HG02884 (cell line): ENCODE results near the gene CCDC88A.
"Not testable (repeated sequence)": the region's sequence is repeated elsewhere in the genome, so short reads cannot be mapped to it uniquely, and the experiment has no call there.

ENCODE experiments used
- ATAC-seq: cut with Tn5 transposase; IDR thresholded peaks from one replicate; pipeline ENCODE4 v1.9.1; 2021; ENCODE audit warnings: mild to moderate bottlenecking, moderate library complexity; ENCODE audit not compliant: unreplicated experiment

The CCDC88A gene

DNA sequence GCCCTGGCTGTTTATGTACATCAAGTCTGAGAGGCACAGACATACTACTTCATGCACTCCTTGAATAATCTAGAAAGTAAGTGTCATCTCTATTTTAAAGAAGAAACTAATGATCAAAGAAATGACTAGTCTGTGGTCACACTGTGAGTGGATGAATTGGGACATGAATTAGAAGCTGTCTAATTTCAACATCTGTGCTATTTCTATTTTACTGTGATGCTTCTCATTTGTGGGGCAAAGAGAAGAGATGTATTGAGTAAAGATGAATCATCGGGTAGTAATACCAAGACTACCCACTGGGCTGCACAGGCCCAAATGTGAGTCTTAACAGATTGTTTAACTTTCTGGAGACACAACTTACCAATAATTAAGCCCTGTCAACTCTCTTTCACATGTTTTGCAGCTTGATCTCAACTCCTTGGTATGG, 108.2 kb downstream of the CCDC88A start:
- ATAC-seq: peak; percentile 93

DNA sequence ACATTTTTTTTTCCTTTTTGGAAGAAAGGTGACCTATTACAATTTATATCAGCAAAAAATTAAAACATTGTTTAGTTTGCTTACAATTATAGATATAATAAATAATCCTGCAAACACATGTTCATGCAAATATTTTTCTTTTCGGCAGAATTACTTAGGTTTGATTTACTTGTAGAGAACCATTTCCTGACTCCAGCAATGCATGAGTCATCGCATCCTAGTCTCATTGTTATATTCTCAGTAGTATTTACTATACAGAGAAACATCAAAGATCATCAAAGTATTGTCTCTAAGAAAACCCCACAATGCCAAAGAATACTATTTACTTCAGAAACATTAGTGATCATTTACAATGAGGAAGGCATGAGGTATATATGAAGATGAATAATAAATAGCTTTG, 110.2 kb downstream of the CCDC88A start:
- no peak for ATAC-seq

DNA sequence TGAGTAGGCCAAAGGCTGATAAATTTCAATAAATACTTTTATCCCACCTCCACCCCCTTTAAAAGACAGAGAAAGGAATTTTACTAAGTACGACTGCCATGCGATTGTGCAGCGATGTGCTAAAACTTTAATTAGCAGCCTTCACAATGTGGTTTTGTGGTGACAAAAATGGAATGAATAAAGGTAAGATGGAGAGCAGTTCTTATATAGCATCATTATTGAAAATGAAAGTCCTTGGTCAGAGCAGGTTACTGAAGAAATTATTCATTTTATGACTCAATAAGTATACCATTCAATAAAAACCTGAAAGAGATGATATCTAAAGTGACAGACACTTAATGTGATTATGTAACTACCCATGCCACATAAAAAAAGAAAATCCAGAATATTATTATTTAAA, 117.4 kb downstream of the CCDC88A start:
- peak; percentile 91 for ATAC-seq

DNA sequence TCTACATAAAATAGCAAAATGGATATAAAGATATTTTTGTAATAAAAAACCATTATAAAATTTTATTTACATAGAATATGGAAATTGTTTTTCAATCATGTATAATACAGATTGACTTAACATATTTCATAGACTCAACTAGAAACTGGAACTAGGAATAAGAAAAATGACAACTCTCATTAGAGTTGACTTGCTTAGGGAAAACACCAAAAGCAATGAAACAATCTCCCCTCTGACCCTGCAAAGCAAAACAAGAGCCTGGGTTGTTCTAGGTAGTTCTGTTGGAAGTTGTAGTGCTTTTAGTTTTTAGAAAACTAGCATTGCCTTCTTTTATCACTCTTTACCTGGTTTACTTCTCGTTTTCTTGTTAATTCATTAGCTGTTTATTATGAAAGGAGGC, 118.4 kb downstream of the CCDC88A start:
- no peak for ATAC-seq

DNA sequence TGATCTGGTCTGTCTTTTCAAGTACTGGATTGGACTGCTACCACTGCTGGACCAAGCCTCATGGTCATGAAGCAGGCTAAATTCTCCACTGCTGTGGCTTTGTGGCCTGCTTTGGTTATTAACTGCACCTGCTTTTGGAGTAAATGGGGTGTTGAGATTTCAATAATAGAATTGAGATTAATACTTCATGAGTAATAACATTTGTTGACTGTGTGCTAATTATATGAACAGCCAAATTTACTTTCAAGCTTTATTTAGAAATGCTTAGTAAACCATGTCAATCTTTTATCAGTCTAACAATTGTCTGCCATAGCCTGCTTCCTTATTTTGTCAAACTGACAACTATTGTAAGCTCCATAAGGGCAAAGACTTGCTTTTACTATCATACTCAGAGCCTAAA, 123.3 kb downstream of the CCDC88A start:
- peak; percentile 59 for ATAC-seq

DNA sequence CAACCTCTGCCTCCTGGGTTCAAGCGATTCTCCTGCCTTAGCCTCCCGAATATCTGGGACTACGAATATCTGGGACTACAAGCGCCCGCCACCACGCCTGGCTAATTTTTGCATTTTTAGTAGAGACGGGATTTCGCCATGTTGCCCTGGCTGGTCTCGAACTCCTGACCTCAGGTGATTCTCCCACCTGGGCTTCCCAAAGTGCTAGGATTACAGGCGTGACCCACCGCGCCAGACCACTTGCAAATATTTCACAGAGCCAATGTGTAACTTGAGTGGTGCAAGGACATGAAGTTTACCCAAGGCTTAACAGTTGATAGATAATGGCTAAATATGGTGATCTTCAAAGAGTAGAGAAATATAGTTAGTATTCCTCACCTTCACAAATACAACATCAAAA, 136.6 kb downstream of the CCDC88A start:
- no peak for ATAC-seq

DNA sequence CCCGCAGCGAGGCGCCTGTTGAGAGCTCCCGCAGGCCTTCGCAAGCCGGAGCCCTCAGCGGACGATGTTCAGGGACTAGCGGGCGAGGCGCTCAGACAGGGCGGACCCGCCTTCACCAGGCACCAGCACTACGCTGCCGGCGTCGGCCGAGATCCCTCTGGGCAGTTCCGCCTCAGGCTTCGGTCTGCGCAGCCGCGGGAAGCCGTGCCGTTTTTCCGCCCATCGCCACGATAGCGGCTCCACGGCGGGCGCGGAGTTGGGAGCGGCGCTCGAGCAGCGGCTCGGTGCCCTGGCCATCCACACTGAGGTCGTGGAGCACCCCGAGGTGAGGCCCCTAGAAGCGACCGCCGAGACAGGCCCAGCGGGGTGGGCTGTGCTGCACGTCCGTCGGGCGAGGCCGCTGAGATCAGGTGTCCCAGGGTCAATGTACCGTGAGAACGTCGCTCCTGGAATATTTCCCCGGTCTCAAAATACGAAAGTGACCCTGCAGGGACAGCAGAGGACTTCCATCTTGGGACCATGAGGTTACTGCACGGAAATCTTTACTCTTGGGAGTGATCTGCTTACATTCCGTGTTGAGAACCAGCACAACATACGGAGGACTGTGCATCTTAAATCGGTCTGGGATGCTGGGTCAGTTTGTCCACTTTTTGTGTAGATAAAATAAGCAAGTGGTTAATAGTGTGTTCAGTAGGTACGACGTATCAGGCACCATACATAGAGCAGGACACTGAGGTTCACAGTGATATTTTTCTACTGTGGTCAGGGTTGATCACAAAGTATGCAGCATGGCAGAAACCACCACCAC, 137.3 kb downstream of the CCDC88A start:
- peak; percentile 98 for ATAC-seq

DNA sequence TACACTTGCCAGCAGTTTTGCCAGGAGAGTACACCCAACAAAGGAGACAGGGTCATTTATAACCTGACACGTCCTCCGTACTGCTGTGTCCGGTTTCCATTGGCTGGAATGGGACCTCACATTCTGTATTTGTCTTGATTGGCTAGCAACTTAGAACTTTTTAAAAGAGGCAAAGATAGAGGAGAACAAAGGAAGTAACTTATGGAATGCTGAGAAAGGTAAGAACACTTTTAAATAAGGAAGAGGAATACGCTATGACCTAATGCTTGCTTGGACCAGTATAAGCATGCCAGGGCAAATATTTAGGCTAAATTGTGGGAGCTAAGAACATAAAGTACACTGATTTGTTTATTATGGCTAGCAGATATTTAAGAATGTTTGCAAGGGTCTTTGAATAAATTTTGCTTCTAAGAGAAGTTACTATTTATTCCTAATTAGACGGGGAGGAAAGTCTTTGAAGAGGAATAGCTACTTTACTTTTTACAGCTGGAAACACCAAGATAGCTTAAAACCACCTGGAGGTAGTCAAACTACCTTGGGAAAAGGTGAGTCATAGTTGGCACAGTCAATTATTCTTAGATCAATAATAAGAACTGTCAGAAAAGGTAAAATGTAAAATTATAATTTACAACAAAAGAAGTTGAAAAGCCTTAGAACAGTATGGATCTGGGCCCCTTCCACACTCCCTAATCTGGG, 138.7 kb downstream of the CCDC88A start:
- ATAC-seq: not testable (repeated sequence)

DNA sequence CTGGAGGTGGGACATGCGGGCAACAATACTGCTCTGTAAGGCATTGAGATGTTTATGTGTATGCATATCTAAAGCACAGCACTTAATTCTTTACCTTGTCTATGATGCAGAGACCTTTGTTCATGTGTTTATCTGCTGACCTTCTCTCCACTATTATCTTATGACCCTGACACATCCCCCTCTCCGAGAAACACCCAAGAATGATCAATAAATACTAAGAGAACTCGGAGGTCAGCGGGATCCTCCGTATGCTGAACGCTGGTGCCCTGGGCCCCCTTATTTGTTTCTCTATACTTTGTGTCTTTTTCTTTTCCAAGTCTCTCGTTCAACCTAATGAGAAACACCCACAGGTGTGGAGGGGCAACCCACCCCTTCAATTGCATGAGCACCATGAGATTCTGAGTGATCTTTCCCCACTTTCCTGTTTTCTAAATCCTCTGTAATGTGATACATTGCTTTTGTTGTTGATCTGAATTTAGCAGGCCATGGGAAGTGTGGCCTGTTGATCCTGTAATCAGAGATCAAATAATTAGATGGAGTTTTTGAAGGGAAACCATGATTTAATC, 139.7 kb downstream of the CCDC88A start:
- ATAC-seq: not testable (repeated sequence)

DNA sequence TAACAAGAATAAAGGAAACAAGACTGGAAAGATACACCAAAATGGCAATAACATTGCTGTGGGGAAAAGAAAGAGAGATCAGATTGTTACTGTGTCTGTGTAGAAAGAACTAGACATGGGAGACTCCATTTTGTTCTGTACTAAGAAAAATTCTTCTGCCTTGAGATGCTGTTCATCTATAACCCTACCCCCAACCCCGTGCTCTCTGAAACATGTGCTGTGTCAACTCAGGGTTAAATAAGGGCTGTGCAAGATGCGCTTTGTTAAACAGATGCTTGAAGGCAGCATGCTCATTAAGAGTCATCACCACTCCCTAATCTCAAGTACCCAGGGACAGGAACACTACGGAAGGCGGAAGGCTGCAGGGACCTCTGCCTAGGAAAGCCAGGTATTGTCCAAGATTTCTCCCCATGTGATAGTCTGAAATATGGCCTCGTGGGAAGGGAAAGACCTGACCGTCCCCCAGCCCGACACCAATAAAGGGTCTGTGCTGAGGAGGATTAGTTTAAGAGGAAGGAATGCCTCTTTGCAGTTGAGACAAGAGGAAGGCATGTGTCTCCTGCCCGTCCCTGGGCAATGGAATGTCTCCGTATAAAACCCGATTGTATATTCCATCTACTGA, 140.3 kb downstream of the CCDC88A start:
- not testable (repeated sequence) for ATAC-seq

DNA sequence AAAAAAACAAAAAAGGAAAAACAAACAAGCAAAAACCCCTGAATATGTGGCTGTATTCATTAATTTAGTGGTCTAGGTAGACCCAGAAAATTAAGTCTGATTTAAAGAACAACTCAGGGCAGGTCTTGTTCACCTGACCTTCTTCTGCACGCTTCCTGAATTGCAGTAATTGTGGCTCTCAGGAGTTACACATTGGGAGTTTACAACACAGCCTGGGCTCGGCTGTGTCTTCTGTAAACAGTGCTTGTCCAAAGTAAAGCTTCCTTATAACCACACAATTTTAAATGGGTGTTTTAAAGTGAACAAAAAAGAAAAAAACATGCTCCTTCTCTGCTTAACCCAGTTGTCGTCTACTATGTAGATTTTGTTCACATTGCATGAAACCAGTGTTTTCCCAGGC, 142.3 kb downstream of the CCDC88A start:
- ATAC-seq: no peak

DNA sequence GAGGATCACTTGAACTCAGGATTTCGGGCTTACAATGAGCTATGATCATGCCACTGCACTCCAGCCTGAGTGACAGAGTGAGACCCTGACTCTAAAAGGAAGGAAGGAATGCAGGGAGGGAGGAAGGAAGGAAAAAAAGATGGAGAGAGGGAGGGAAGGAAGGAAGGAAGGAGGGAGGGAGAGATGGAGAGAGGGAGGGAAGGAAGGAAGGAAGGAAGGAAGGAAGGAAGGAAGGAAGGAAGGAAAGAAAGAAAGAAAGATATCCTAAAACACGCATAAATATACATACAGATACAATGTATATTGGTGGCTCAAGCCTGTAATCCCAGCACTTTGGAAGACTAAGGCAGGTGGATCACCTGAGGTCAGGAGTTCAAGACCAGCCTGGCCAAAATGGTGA, 145.3 kb downstream of the CCDC88A start:
- ATAC-seq: not testable (repeated sequence)

DNA sequence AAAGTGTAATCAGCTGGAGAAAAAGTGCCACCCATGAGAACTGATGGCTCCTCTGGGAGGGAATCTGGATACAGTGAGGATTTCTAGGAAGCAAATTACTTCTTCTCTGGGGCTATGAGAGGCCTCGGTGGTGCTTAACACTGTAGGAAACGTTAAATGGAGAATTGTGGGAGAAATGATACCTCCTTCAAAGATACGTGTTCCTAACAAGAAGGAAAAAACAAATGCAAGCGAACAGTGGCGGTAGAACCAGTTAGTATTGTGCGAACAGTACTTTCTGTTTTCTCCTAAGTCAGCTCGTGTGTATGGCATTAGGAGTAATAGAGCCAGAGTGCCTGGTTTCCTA, 150.0 kb downstream of the CCDC88A start:
- ATAC-seq: no peak

DNA sequence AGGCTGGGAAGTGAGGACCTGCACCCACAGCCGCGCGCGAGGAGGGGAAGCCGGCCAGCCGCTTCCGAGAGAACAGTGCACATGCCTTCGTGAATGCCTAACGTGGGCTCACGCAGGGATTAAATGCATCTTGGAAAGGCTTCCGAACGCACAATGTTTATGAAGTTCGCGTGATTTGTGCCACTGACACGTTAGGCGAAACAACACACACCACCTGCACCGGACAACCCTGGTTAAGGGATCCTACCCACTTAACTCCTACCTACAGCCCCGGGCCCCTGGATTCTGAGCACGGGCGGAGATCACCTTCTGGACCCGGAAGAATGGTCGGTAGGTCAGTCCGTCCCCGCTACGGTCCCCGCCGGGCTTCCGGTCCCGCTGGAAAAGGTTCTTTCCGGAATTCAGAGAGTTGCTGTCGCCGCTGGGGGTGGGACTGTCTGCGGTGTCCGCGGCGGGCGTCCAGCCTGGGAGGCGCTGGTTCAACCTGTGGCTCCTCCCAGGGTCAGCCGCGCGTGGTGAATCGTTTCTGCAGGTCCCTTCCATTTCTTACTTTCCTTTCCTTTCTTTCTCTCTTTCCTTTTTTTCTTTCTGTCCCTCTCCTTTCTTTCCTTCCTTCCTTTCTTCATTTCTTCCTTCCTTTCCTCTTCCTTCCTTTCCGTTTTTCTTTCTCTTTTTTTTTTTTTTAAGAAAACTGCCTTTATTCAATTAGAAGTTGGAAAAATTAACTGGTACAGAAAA, 150.6 kb downstream of the CCDC88A start, which contains the start of gene MTIF2:
MTIF2 (minus strand) TSS at position 325 of the 738 bp plus-strand sequence. CDS start 5,373 bp downstream, outside the sequence.
- ATAC-seq: peak; percentile 97

DNA sequence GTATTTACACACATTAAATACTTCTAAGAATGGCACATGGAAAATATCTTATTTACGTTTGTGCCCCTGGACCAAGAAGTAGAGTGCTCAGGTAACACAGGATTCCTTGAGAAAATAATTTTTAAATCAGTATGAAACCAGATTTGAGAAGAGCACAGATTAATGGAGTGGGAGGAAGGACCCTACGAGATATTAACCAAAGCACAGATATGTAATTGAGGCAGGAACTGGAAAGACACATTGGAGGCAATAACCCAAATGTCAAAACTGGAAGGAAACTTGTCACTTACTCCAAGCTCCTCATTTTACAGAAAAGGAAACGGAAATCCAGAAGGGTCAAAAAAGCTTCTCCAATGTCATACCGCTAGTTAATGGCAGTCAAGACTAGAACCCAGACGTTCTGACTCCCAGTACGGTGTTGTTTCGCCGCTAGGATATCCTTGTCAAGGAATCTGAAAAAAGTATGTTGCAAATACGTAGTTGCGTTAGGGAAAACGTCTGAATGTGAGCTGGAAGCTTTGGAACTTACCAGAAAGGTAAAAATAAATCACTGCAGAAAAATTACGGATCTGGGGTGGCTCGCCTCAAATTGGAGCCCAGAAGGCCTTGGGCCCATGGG, 151.3 kb downstream of the CCDC88A start:
- ATAC-seq: no peak

DNA sequence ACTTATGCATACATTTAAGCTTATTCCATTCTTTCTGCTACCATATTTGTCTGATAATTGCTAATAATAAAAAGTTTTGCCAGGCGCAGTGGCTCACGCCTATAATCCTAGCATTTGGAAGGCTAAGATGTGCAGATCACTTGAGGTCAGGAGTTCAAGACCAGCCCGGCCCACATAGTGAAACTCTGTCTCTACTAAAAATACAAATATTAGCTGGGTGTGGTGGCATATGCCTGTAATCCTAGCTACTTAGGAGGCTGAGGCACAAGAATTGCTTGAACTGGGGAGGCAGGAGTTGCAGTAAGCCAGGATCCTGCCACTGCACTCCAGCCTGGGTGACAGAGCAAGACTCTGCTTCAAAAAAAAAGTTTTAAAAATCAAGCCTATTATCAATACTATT, 160.1 kb downstream of the CCDC88A start:
- ATAC-seq: not testable (repeated sequence)

DNA sequence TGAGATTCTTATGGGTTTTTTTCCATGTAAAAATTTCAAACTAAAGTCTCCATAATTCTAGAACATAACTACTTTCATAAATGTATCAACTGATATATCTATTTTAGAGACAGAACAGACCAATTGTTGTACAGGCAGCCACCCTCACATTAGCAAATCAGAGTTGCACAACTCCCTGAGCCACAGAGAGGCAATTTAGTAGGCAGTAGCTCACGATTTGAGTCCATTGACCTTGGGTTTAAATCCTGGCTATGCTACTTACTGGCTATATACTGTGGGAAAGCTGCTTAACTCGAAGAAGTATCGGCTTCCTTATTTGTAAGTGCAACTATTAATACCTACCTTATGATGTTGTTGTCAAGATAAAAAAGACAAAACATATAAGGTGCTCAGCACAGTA, 166.8 kb downstream of the CCDC88A start:
- ATAC-seq: no peak

DNA sequence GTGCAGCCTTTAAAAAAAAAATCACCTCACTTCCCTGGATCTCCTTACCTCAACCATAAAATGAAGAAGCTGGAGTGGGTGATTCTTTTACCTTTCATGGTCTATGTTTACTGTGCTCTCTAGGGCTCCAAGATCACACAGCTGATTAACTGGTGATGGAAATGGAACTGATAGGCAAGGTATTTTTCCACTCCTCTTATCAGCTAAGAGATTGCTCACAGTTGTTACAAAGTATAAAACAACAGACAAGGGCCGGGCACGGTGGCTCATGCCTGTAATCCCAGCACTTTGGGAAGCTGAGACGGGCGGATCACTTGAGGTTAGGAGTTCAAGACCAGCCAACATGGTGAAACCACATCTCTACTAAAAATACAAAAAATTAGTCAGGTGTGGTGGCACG, 172.6 kb downstream of the CCDC88A start:
- ATAC-seq: no peak

DNA sequence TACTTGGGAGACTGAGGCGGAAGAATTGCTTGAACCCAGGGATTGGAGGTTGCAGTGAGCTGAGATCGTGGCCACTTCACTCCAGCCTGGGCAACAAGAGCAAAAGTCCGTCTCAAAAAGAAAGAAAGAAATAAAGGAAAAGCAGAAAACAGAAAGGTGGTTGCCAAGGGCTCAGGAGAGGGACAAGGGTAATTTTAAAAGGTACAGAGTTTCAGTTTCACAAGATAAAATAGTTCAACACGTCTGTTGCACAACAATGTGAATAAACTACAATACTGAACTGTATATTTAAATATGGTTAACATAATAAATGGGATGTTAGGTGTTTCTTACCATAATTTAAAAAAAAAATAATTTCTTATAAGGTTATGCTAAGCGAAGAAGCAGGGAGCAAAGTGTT, 174.2 kb downstream of the CCDC88A start:
- no peak for ATAC-seq

DNA sequence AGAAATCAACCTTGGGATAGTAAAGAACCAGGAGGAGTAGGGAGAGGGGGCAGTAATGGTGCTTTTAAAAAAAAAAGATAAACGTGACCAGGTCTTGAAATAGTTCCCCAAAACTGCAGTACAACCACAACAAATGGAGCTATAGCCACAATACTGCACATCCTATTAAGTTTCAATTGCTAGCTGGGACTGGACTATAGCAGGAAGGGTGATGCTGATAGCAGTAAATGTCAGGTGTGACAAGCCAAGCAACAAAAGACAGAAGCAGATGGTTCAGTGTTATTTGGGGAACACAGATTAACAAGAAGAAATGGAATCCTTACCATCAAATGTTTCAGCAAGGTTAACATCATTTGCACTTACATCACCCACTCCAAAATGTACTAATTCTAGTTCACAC, 177.0 kb downstream of the CCDC88A start:
- ATAC-seq: no peak
